ENCODE data around the gene LONRF3. TPM values are rescaled to one million over a fixed set of nuclear protein-coding genes. Genes with fewer than 3 reads are reported as not detected.
A peak's percentile ranks its signal among the peaks of the same experiment; 100 is the strongest.

LONRF3 gene
- total and polyA plus RNA-seq, 2 of the 8 experiments (the other 6 are each of a cell fraction or from before 2014, with no cell fraction given), result 0.11 TPM; not detected in 1

DNA sequence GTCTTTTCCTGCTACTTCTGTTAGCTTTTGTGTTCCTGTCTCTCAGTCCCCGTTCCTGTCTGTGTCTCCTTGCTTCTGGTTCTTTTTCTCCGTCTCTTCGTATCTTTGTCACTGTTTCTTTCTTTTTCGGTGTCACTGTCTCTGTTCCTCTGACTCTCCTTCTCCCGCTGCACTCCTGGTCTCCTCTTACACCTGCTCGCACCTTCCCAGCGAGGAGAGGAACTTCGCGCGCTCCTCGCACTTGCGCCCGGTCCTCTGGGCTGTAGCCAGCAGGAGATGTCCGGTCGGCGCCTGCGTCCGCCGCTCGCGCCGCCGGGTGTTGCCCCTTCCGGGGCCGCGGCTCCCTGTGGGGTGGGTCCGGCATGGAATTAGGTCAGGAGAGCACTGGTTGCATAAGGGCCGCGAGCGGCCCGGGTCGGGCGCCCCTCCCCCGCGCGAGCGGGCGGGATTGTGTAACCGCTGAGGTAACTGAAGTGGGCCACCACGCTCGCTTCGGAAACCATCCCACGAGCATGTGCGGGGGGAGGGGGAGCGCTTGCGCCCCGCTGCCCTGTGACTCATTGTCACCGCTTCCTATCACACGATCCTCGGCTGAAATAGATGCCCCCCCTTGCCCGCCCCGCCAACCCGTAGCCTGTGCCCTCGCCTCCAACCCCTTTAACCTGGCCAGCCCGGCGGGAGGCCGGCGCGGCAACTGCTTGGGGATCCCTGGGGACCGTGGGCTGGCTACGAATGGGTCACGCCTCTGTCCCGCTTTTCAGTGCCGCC is 1.6 kb downstream of the LONRF3 start:
- H3K9me3 ChIP-seq (ENCODE audit: insufficient read depth in 2 of 2, low read depth in 1 of 2, low read length in 1 of 2), result no peaks in the 10 kb centered on the region
- no peak overlapping the region for H2BK12ac ChIP-seq (ENCODE audit: low read depth, low read length)
- peaks cover 62 to 89% (median 77%) of the 10 kb centered on the region in 4 experiments for H3K27me3 ChIP-seq (replicated peaks in 1 of 4; ENCODE audit: control insufficient read depth in 3 of 4, extremely low read depth in 1 of 4, insufficient read depth in 3 of 4, low read length in 3 of 4)
- no peak overlapping the region for H3K23ac ChIP-seq (ENCODE audit: insufficient read length)
- no peak overlapping the region for H2BK5ac ChIP-seq (ENCODE audit: low read depth, low read length)
- H3K9ac ChIP-seq (replicated peaks in 1 of 4; ENCODE audit: extremely low read depth in 1 of 4, low read depth in 3 of 4, low read length in 3 of 4), result no peak overlapping the region
- no peak overlapping the region for H2BK20ac ChIP-seq (ENCODE audit: low read length)
- peak overlapping the region; percentile 7 to 50 (median 12); a peak in 5 of 8 replicates for H3K4me3 ChIP-seq (ENCODE audit: extremely low read depth in 1 of 4, insufficient read depth in 2 of 4, low read depth in 3 of 4, low read length in 4 of 4)
- H3K4me2 ChIP-seq (ENCODE audit: insufficient read depth in 1 of 2, low read depth in 2 of 2, low read length in 2 of 2), result peak overlapping the region; percentile 59 to 63
- H3K14ac ChIP-seq (ENCODE audit: insufficient read length), result no peak overlapping the region
- no peak overlapping the region for H4K5ac ChIP-seq (ENCODE audit: insufficient read length, low read depth, low read length)
- no peak overlapping the region for H2BK15ac ChIP-seq (ENCODE audit: low read length)
- ChIA-PET CTCF (ENCODE audit: partially characterized antibody) (interaction anchor here (2.3 kb wide), 1 partner anchor 33 kb away, joined by 8 read pairs; no protein-coding TSS in a partner anchor), POLR2A (ENCODE audit: partially characterized antibody) (no interaction called here)
- no peak overlapping the region for H3K27ac ChIP-seq (ENCODE audit: low read depth, low read length)
- H3K18ac ChIP-seq (ENCODE audit: extremely low read depth, low read length), result no peak overlapping the region
- no peaks in the 10 kb centered on the region for H3K79me2 ChIP-seq (ENCODE audit: control insufficient read depth in 1 of 2, insufficient read depth in 2 of 2, low read length in 2 of 2)
- FAIRE-seq, result no peak
- no peak overlapping the region for H3K56ac ChIP-seq (replicated peaks; ENCODE audit: insufficient read length, low read depth, low read length)
- no peak overlapping the region for H2BK120ac ChIP-seq (replicated peaks; ENCODE audit: low read depth, low read length)
- peaks cover 0 to 7% (median 0%) of the 10 kb centered on the region in 4 experiments; a peak in 1 of 8 replicates for H3K36me3 ChIP-seq (ENCODE audit: control insufficient read depth in 2 of 4, insufficient read depth in 4 of 4, low read length in 3 of 4)
- H4K91ac ChIP-seq (replicated peaks; ENCODE audit: insufficient read length, low read length), result no peak overlapping the region
- peaks cover 0 to 16% (median 5%) of the 10 kb centered on the region in 4 experiments; a peak in 6 of 7 replicates for H3K4me1 ChIP-seq (replicated peaks in 1 of 4; ENCODE audit: control insufficient read depth in 3 of 4, insufficient read depth in 4 of 4, low read length in 3 of 4)
- peaks cover 2 to 6% of the 10 kb centered on the region in 2 experiments for H4K20me1 ChIP-seq (replicated peaks in 1 of 2; ENCODE audit: control insufficient read depth in 1 of 2, insufficient read depth in 2 of 2, low read length in 2 of 2)
- 0 out of 2 replicates have a peak overlapping the region, but pooled peaks have one; percentile 71 for H4K8ac ChIP-seq (ENCODE audit: extremely low read depth, insufficient read depth, low read length)
- DNase-seq (ENCODE audit: low read depth in 1 of 2, low spot score in 2 of 2), result no peak
- H2AFZ ChIP-seq (ENCODE audit: low read length), result no peak overlapping the region
- H3K4ac ChIP-seq (replicated peaks; ENCODE audit: insufficient read length, low read depth, low read length), result no peak overlapping the region
- no peak overlapping the region for H2AK5ac ChIP-seq (ENCODE audit: low read depth, low read length)
- H3K79me1 ChIP-seq (ENCODE audit: low read depth, low read length), result no peaks in the 10 kb centered on the region
- WGBS, 2 experiments (ENCODE audit: extremely low coverage in 1 of 2, insufficient coverage in 1 of 2, insufficient read length in 1 of 2, insufficient replicate concordance in 2 of 2, low coverage in 1 of 2, low lambda C conversion rate in 2 of 2, missing lambda C conversion rate in 1 of 2), result 11% methylated on average over 3 of the region's 64 CpGs; no CpG with 5 or more reads in 1 of the 2 experiments
- H3K23me2 ChIP-seq (ENCODE audit: low read depth, low read length), result no peaks in the 10 kb centered on the region; the same call in 1 of the 2 replicates
- TF ChIP-seq EZH2 (IDR thresholded peaks at IDR 0.05; ENCODE audit: low read depth, low read length, severe bottlenecking) (peak; percentile 54), CEBPB (IDR thresholded peaks at IDR 0.05; ENCODE audit: low read depth, low read length) (peak; percentile 63; the same call in 1 of the 2 replicates), TAF1 (IDR thresholded peaks at IDR 0.05; ENCODE audit: low read depth, low read length) (no peak)
